ENCODE measurements around the gene TRPC4.

GRCh38 chr13:37868691-37869505 is 674 bp downstream of the TRPC4 start:
- TF ChIP-seq CTCF (IDR thresholded peaks at IDR 0.05) (no peak), POLR2AphosphoS5 (IDR thresholded peaks at IDR 0.05) (no peak), POLR2A (IDR thresholded peaks at IDR 0.05) (no peak), EP300 (IDR thresholded peaks at IDR 0.05) (no peak)
